ENCODE measurements around the gene FOS.

The FOS gene

DNA sequence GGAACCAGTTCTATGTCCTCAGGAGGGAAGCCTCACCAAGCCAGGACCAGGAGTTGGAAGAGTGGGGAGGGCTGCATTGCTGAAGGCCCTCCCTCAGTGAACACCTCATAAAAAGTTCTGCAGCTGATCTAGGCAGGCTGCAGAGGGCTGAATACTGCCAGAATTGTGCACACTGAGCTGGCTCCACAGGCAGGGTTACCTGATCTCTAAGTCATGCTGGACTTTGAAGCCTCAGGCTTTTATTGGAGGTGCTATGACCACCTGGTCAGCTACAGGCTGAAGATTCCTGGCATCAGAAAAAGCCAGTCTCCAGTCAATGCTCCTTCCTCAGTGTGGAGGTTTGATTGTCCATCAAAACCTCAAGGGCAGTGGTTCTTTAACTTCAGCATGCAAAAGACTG lies 39.7 kb downstream of the FOS start:
- no peak for DNase-seq (ENCODE audit: low spot score)

DNA sequence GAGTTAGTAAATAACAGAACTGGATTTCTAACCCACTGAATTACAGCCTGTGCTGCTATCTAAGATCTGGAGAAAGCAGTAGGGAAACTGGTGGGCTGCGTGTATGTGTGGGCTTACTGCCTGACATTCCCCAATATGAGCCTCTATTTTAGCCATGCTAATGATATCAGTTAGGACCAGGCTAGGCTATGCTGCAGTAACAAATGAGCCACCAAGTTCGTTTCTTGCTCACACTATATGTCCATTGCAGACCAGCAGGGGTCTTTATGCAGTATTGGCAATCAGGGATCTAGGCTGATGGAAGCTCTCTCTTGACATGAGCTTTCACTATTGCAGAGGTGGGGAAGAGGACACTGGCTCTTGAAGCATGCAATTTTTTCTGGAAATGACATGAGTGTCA lies 40.4 kb downstream of the FOS start:
- DNase-seq (ENCODE audit: low spot score), result no peak

DNA sequence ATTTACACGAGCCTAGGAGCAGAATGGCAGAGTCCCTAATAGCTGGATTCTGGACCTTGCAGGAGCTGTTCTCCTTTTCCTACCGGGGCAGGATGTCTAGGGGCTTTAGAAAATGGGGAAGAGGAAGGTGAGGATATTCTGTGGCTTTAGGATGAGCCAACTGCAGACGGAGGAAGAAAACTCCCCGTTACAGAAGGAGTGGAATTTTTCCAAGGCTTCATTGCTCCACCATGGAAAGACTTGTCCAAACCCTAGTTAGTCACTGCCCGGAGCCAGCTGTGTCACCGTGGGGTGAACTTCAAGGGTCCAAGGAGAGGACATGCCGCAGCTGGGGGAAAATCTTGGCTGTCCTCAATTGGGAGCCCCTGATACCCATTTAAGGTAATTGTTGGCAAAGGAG lies 41.6 kb downstream of the FOS start:
- DNase-seq (ENCODE audit: low spot score), result no peak

DNA sequence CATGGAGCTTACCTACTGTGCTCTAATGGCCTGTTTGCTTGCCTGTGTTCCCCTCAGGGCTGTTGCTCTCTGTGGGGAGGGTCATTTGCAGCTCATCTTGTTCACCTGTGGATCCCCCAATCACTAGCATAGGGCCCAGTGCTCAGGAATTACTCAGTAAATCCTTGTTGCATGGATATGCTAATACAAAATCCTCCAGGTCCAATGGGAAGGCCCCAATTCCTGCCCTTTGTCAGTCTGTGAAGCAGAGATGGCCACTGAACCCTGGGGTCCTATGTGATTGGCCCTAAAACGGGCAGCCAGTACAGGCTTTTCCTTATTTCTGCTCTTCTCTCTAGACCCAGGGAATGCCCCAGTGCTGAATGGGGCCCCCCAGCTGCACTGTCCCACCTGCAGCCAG lies 44.1 kb downstream of the FOS start:
- no peak for DNase-seq (ENCODE audit: low spot score)

DNA sequence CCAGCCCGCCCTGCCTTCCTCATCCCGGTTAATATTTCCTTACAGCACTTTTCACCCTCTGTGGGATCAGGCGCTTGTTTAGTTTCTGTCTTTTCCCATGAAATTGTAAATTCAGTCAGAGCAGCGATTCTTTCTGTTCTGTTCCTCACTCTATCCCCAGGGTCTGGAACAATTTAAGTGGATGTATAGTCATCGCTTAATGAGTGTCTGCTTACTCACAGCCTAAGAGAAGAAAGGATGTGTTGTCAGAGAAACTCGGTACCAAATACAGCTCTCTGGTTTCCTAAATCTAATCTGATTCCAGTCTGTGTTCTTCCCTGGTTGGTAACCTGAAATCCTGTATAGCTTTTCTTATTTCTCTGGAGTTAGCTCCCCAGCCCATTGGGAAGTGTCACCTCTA lies 44.9 kb downstream of the FOS start:
- DNase-seq (ENCODE audit: low spot score), result no peak

DNA sequence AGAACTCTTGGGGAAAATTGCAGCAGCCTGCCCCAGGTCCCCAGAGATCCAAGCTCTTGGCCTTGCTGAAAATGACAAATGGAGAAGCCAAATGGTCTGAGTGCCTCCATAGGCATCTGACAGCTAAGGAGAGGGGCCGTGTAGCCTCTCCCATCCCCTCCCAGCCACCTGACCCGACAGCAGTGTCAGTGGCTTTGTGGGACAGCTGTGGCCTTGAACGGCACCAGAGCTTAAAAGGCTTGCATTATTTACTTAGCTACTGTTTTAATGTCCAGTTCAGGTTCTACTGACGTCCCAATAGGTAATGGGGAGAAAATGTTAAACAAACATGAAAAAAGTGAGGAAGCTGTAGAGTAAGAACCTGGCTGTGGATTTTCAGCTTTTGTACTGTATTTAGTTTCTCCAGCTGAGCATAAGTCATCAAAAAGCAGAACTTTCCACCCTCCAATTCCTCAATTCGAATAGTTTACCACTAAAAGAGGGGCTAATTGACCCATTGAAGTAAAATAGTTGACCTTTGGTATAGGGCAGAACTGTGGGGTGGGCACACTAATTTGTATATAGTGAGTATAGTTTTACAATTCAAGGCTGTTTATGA lies 50.0 kb downstream of the FOS start:
- no peak for DNase-seq (ENCODE audit: low spot score)

DNA sequence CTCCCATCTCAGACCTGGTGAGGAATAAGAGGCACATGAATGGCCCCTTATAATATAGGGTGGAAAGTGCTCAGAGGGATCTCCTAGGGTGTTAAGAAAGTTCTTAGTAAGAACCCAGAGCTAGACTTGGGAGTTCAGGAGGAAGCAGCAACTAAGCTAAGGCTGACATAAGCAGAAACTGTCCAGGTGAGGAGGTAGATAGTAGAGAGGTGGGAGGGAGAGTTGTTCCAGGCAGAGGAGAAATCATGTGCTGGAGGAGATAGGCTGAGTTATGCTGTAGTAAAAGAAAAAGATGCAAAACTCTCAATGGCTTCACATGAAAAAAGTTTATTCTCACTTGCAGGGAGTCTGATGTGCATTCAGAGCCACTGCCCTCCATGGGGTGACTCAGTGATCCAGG lies 50.7 kb downstream of the FOS start:
- no peak for DNase-seq (ENCODE audit: low spot score)

DNA sequence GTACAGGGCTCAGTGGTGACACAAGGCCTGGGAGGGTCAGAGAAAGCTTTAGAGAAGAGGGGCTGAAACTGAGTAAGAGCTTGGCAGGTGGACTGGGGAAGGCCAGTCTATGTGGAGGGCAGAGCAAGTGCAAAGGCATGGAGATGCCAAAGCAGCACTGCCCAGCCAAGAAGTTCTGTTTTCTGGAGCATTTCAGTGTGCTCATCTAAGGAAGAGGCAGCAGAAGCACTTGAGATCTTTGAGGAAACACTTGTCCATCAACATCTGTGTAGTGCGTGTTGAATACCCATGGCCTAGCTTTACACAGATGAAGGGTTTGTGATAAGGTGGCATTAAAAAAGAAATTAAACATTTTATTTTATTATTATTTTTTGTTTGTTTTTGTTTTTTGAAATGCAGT lies 52.8 kb downstream of the FOS start:
- no peak for DNase-seq (ENCODE audit: low spot score)

All from CD4-positive, alpha-beta T cell treated with Interleukin-15 for 4 hours (primary cell).